MM.1S (cell line): ENCODE measurements around the gene GMPR.

ENCODE experiments used
- CTCF ChIP-seq: fragments of 300-600 bp; sonication (generic); IDR thresholded peaks from 2 replicates; pipeline ENCODE4 v1.5.1; 2016; ENCODE audit warnings: antibody characterized with exemption, low read length, mixed read lengths
- EZH2 ChIP-seq: fragments of 300-600 bp; sonication (generic); optimal IDR thresholded peaks from 2 replicates; pipeline ENCODE3; 2017; ENCODE audit warnings: low read depth, mild to moderate bottlenecking, antibody characterized with exemption, low read length, mixed read lengths

GRCh38 chr6:16223362-16223761, 15.0 kb upstream of the GMPR start:
- TF ChIP-seq CTCF (no peak), EZH2 (no peak)
